NCI-H1105 treated with DMSO at 0.1 percent for 48 hours (cell line): ENCODE data around the gene MCTP2.

ENCODE experiments used
- DNase-seq: peaks from one replicate; lab custom pipeline; 2025; lab: John Stamatoyannopoulos, UW

MCTP2 gene

GRCh38 chr15:94398001-94398400 lies 166.6 kb downstream of the MCTP2 start:
- DNase-seq, result no peak

GRCh38 chr15:94400526-94401298 lies 169.4 kb downstream of the MCTP2 start:
- no peak for DNase-seq

- DNase-seq, result no peak
Measured at GRCh38 chr15:94403331-94403730, 172.0 kb downstream of the MCTP2 start.

- DNase-seq, result no peak
Measured at GRCh38 chr15:94404733-94405283, 173.4 kb downstream of the MCTP2 start.

- DNase-seq, result peak; percentile 86
Measured at GRCh38 chr15:94411285-94411684, 179.9 kb downstream of the MCTP2 start.

- DNase-seq, result no peak
Measured at GRCh38 chr15:94411846-94412245, 180.5 kb downstream of the MCTP2 start.

- peak; percentile 36 for DNase-seq
Measured at GRCh38 chr15:94412979-94413746, 181.8 kb downstream of the MCTP2 start.

GRCh38 chr15:94414916-94415315 lies 183.6 kb downstream of the MCTP2 start:
- no peak for DNase-seq

GRCh38 chr15:94416267-94416666 lies 184.9 kb downstream of the MCTP2 start:
- DNase-seq, result no peak

- peak; percentile 61 for DNase-seq
Measured at GRCh38 chr15:94416820-94417219, 185.5 kb downstream of the MCTP2 start.

GRCh38 chr15:94417501-94418293 lies 186.3 kb downstream of the MCTP2 start:
- peak; percentile 7 for DNase-seq

- no peak for DNase-seq
Measured at GRCh38 chr15:94421706-94422105, 190.3 kb downstream of the MCTP2 start.

- peak; percentile 1 for DNase-seq
Measured at GRCh38 chr15:94432279-94432678, 200.9 kb downstream of the MCTP2 start.

GRCh38 chr15:94439158-94439557 lies 207.8 kb downstream of the MCTP2 start:
- no peak for DNase-seq

- DNase-seq, result no peak
Measured at GRCh38 chr15:94441760-94442159, 210.4 kb downstream of the MCTP2 start.

GRCh38 chr15:94442480-94442879 lies 211.1 kb downstream of the MCTP2 start:
- no peak for DNase-seq

- no peak for DNase-seq
Measured at GRCh38 chr15:94443186-94443585, 211.8 kb downstream of the MCTP2 start.

- no peak for DNase-seq
Measured at GRCh38 chr15:94445566-94446160, 214.3 kb downstream of the MCTP2 start.

GRCh38 chr15:94446441-94446840 lies 215.1 kb downstream of the MCTP2 start:
- no peak for DNase-seq

- DNase-seq, result no peak
Measured at GRCh38 chr15:94451466-94451865, 220.1 kb downstream of the MCTP2 start.

GRCh38 chr15:94453227-94453988 lies 222.0 kb downstream of the MCTP2 start:
- DNase-seq, result no peak
